Hepatocyte (in vitro differentiated cells): ENCODE data around the gene GNG7. TPM values are rescaled to one million over a fixed set of nuclear protein-coding genes. Genes with fewer than 3 reads are reported as not detected.
"Not testable (repeated sequence)": the region's sequence is repeated elsewhere in the genome, so short reads cannot be mapped to it uniquely, and the experiment has no call there.

ENCODE experiments used
- DNase-seq: peaks from one replicate; pipeline ENCODE4 v3.0.0-alpha.2; 2016; ENCODE audit warnings: low spot score
- H2AFZ ChIP-seq: fragments of 200-600 bp; sonication (generic); 2 replicates; pipeline ENCODE4 v1.6.0; 2016; ENCODE audit warnings: antibody characterized with exemption, mild to moderate bottlenecking
- H3K27ac ChIP-seq: fragments of 200-600 bp; sonication (generic); 2 replicates; pipeline ENCODE4 v1.5.1; 2016; ENCODE audit warnings: mild to moderate bottlenecking
- H3K27me3 ChIP-seq: fragments of 200-600 bp; sonication (generic); 2 replicates; pipeline ENCODE4 v1.6.1; 2016
- H3K36me3 ChIP-seq: fragments of 200-600 bp; sonication (generic); replicated peaks from 2 replicates; pipeline ENCODE4 v1.5.1; 2016; ENCODE audit warnings: low read depth; ENCODE audit not compliant: insufficient read depth
- H3K4me1 ChIP-seq: fragments of 200-600 bp; sonication (generic); 2 replicates; pipeline ENCODE4 v1.5.1; 2016; ENCODE audit warnings: mild to moderate bottlenecking, moderate library complexity; ENCODE audit not compliant: insufficient read depth
- H3K4me2 ChIP-seq: fragments of 200-600 bp; sonication (generic); 2 replicates; pipeline ENCODE4 v1.6.0; 2016
- H3K4me3 ChIP-seq: fragments of 200-600 bp; sonication (generic); 2 replicates; pipeline ENCODE4 v1.5.1; 2016; ENCODE audit warnings: mild to moderate bottlenecking
- H3K79me2 ChIP-seq: fragments of 200-600 bp; sonication (generic); 2 replicates; pipeline ENCODE4 v1.6.0; 2017; ENCODE audit warnings: mild to moderate bottlenecking
- H3K9me2 ChIP-seq: fragments of 200-600 bp; sonication (generic); replicated peaks from 2 replicates; pipeline ENCODE4 v1.6.0; 2017; ENCODE audit warnings: mild to moderate bottlenecking; ENCODE audit not compliant: insufficient read depth
- H3K9me3 ChIP-seq: fragments of 200-600 bp; sonication (generic); 2 replicates; pipeline ENCODE4 v1.5.1; 2016; ENCODE audit warnings: low read depth, mild to moderate bottlenecking
- H4K20me1 ChIP-seq: fragments of 200-600 bp; sonication (generic); 2 replicates; pipeline ENCODE4 v1.6.0; 2016; ENCODE audit warnings: mild to moderate bottlenecking; ENCODE audit not compliant: insufficient read depth, poor library complexity, severe bottlenecking
- CTCF ChIP-seq: fragments of 200-600 bp; sonication (generic); IDR thresholded peaks from 2 replicates; pipeline ENCODE4 v1.5.1; 2016; ENCODE audit warnings: antibody characterized with exemption, mild to moderate bottlenecking; ENCODE audit not compliant: poor library complexity
- EZH2 ChIP-seq: fragments of 200-600 bp; sonication (generic); IDR thresholded peaks from 2 replicates; pipeline ENCODE4 v1.6.1; 2016; ENCODE audit warnings: antibody characterized with exemption, mild to moderate bottlenecking, borderline replicate concordance
- EZH2phosphoT487 ChIP-seq: fragments of 200-600 bp; sonication (generic); IDR thresholded peaks from one replicate; pipeline ENCODE4 v1.6.1; 2018; ENCODE audit warnings: antibody characterized with exemption, mild to moderate bottlenecking, low read depth, moderate library complexity; ENCODE audit not compliant: unreplicated experiment, severe bottlenecking
- WGBS: methylation state at CpG from one replicate; pipeline ENCODE4 v1.1.6; 2016; ENCODE audit warnings: low lambda C conversion rate; ENCODE audit errors: missing lambda C conversion rate; 5-methylcytosine and 5-hydroxymethylcytosine counted together
- polyA plus RNA-seq: library from polyadenylated mRNA; unstranded; fragments of >200 nt; fragmentation: Nextera tagmentation; extraction: Ambion mirVana; gene quantifications from 2 replicates; pipeline ENCODE4 v1.2.1, GENCODE V29; 2016
- total RNA-seq: library from RNA; depleted of rRNA; stranded (reverse); fragments of >200 nt; gene quantifications from 2 replicates; pipeline ENCODE4 v1.2.3, GENCODE V29; 2014

The GNG7 gene
- total and polyA plus RNA-seq, 2 experiments from 2014 or later, result 1.2 to 1.9 TPM

- H3K27ac ChIP-seq, result no peak overlapping the region
- H3K9me3 ChIP-seq, result no peaks in the 10 kb centered on the region
- no peaks in the 10 kb centered on the region for H3K79me2 ChIP-seq
- WGBS, result 91% methylated on average over 19 of the region's 19 CpGs
- no peak for TF ChIP-seq EZH2phosphoT487
- no peak overlapping the region for H2AFZ ChIP-seq
- no peaks in the 10 kb centered on the region for H3K27me3 ChIP-seq
- no peaks in the 10 kb centered on the region for H4K20me1 ChIP-seq
- H3K4me2 ChIP-seq, result no peak overlapping the region
- H3K4me3 ChIP-seq, result no peak overlapping the region
- peaks cover 27% of the 10 kb centered on the region for H3K4me1 ChIP-seq
- no peaks in the 10 kb centered on the region for H3K36me3 ChIP-seq
- no peaks in the 10 kb centered on the region for H3K9me2 ChIP-seq
- no peak for DNase-seq
Observed at GRCh38 chr19:2573916-2574315, 128.6 kb downstream of the GNG7 start.

GRCh38 chr19:2572152-2572551 is 130.3 kb downstream of the GNG7 start:
- not testable (repeated sequence) for H3K4me2 ChIP-seq, H3K4me3 ChIP-seq, H3K9me2 ChIP-seq, H2AFZ ChIP-seq, H3K79me2 ChIP-seq, DNase-seq, H3K36me3 ChIP-seq, H3K27me3 ChIP-seq, H4K20me1 ChIP-seq, H3K9me3 ChIP-seq, H3K4me1 ChIP-seq, H3K27ac ChIP-seq
- WGBS, result 76% methylated on average over 12 of the region's 12 CpGs

GRCh38 chr19:2569596-2570465 is 132.7 kb downstream of the GNG7 start:
- no peak for TF ChIP-seq EZH2phosphoT487
- TF ChIP-seq EZH2, result no peak
- no peak for TF ChIP-seq CTCF
- Histone ChIP-seq H3K4me1 (no peaks in the 10 kb centered on the region), H3K27me3 (no peaks in the 10 kb centered on the region), H4K20me1 (no peaks in the 10 kb centered on the region), H3K79me2 (no peaks in the 10 kb centered on the region), H2AFZ (no peak overlapping the region), H3K27ac (no peak overlapping the region), H3K4me2 (no peak overlapping the region), H3K9me2 (no peaks in the 10 kb centered on the region), H3K36me3 (no peaks in the 10 kb centered on the region), H3K9me3 (no peaks in the 10 kb centered on the region), H3K4me3 (no peak overlapping the region)
- WGBS, result 87% methylated on average over 16 of the region's 21 CpGs
- no peak for DNase-seq

- Histone ChIP-seq H3K36me3 (no peaks in the 10 kb centered on the region), H3K4me2 (no peak overlapping the region), H3K27me3 (no peaks in the 10 kb centered on the region), H3K9me3 (no peaks in the 10 kb centered on the region), H3K9me2 (no peaks in the 10 kb centered on the region), H3K27ac (no peak overlapping the region), H3K79me2 (no peaks in the 10 kb centered on the region), H4K20me1 (no peaks in the 10 kb centered on the region), H3K4me3 (no peak overlapping the region), H3K4me1 (no peaks in the 10 kb centered on the region), H2AFZ (no peak overlapping the region)
- WGBS, result 80% methylated on average over 6 of the region's 6 CpGs
- no peak for DNase-seq
- TF ChIP-seq EZH2 (no peak), EZH2phosphoT487 (no peak), CTCF (no peak)
Observed at GRCh38 chr19:2567996-2568395, 134.5 kb downstream of the GNG7 start.
